ENCODE results near the gene SENP8.

DNA sequence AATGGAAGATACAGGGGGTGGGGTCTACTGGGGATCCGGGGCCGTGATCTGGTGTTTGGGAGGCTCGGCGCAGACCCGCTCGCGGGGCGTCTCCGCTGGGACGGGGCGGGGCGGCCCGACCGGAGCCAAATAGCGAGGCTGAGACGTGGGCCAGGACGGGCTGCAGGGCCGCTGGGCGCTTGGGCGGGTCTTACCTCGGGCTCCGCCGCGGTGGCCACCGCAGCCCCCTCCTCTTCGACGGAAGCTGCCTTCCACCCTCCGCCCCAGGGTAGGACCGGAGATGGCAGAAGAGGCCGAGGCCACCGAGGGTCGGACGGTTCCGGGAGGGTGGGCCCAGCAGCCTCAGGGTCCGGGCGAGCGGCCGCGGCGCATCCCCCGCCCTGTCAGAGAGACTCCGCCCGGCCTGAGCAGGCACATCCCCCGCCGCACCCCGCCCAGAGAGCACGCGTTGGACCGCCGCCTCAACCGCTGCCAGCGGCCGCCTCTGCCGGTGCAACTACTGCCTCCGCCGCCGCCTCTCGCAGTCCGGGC, 652 bp upstream of the SENP8 start:
- peak; percentile 74 for TF ChIP-seq MXI1 (IDR thresholded peaks at IDR 0.05; ENCODE audit: borderline replicate concordance, low read depth, low read length)
- TF ChIP-seq MAFK (IDR thresholded peaks at IDR 0.05; ENCODE audit: low read depth, low read length) = no peak
- TF ChIP-seq SMC3 (IDR thresholded peaks at IDR 0.05; ENCODE audit: low read depth, low read length) = no peak
- no peak; the same call in none of the 2 replicates for TF ChIP-seq POLR2A (IDR thresholded peaks at IDR 0.05; ENCODE audit: low read depth, low read length)
- TF ChIP-seq CHD1 (IDR thresholded peaks at IDR 0.05; ENCODE audit: low read depth, low read length) = no peak
- TF ChIP-seq, protein P1, sequence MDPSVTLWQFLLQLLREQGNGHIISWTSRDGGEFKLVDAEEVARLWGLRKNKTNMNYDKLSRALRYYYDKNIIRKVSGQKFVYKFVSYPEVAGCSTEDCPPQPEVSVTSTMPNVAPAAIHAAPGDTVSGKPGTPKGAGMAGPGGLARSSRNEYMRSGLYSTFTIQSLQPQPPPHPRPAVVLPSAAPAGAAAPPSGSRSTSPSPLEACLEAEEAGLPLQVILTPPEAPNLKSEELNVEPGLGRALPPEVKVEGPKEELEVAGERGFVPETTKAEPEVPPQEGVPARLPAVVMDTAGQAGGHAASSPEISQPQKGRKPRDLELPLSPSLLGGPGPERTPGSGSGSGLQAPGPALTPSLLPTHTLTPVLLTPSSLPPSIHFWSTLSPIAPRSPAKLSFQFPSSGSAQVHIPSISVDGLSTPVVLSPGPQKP (IDR thresholded peaks at IDR 0.05; ENCODE audit: borderline replicate concordance, low read depth, low read length) = no peak
- TF ChIP-seq, protein P2, sequence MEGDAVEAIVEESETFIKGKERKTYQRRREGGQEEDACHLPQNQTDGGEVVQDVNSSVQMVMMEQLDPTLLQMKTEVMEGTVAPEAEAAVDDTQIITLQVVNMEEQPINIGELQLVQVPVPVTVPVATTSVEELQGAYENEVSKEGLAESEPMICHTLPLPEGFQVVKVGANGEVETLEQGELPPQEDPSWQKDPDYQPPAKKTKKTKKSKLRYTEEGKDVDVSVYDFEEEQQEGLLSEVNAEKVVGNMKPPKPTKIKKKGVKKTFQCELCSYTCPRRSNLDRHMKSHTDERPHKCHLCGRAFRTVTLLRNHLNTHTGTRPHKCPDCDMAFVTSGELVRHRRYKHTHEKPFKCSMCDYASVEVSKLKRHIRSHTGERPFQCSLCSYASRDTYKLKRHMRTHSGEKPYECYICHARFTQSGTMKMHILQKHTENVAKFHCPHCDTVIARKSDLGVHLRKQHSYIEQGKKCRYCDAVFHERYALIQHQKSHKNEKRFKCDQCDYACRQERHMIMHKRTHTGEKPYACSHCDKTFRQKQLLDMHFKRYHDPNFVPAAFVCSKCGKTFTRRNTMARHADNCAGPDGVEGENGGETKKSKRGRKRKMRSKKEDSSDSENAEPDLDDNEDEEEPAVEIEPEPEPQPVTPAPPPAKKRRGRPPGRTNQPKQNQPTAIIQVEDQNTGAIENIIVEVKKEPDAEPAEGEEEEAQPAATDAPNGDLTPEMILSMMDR (conservative IDR thresholded peaks at IDR 0.05; ENCODE audit: low read depth, low read length) = no peak
- no peak for TF ChIP-seq RAD21 (IDR thresholded peaks at IDR 0.05; ENCODE audit: low read length)
- TF ChIP-seq MAZ (IDR thresholded peaks at IDR 0.05; ENCODE audit: borderline replicate concordance, low read depth, low read length) = no peak
- TF ChIP-seq RFX5 (IDR thresholded peaks at IDR 0.05; ENCODE audit: low read depth, low read length) = no peak
- TF ChIP-seq BHLHE40 (IDR thresholded peaks at IDR 0.05; ENCODE audit: low read depth, low read length) = no peak

Measured in IMR-90 (cell line).